Osteocyte (in vitro differentiated cells): ENCODE results near the gene ALS2CL. TPM values are rescaled to one million over a fixed set of nuclear protein-coding genes. Genes with fewer than 3 reads are reported as not detected.

Experiments
- DNase-seq: peaks from one replicate; pipeline ENCODE4 v3.0.0; 2021; ENCODE audit warnings: mixed read lengths; ENCODE audit not compliant: unreplicated experiment; ENCODE audit errors: extremely low spot score
- H3K27ac Mint-ChIP-seq: one replicate; pipeline ENCODE4 v1.8.0; 2021; ENCODE audit warnings: mild to moderate bottlenecking, mixed read lengths; ENCODE audit not compliant: unreplicated experiment
- H3K27me3 Mint-ChIP-seq: one replicate; pipeline ENCODE4 v1.8.0; 2021; ENCODE audit warnings: mixed read lengths; ENCODE audit not compliant: unreplicated experiment
- H3K36me3 Mint-ChIP-seq: one replicate; pipeline ENCODE4 v1.8.0; 2021; ENCODE audit warnings: mixed read lengths; ENCODE audit not compliant: unreplicated experiment
- H3K4me1 Mint-ChIP-seq: one replicate; pipeline ENCODE4 v1.8.0; 2021; ENCODE audit warnings: mixed read lengths; ENCODE audit not compliant: unreplicated experiment
- H3K4me3 Mint-ChIP-seq: one replicate; pipeline ENCODE4 v1.8.0; 2021; ENCODE audit warnings: mild to moderate bottlenecking, moderate library complexity, mixed read lengths; ENCODE audit not compliant: unreplicated experiment
- H3K9me3 Mint-ChIP-seq: one replicate; pipeline ENCODE4 v1.8.0; 2021; ENCODE audit warnings: mixed read lengths; ENCODE audit not compliant: unreplicated experiment
- CTCF ChIP-seq: fragments of 200-600 bp; sonication (generic); IDR thresholded peaks from 2 replicates; pipeline ENCODE4 v1.5.0; 2021; ENCODE audit warnings: antibody characterized with exemption, mild to moderate bottlenecking, moderate library complexity
- total RNA-seq: library from RNA; stranded (reverse); gene quantifications from 2 replicates; pipeline ENCODE4 v1.2.1, GENCODE V29; 2021

Gene ALS2CL
- total RNA-seq, 1 donor from 2014 or later = 0.99 TPM

- TF ChIP-seq CTCF = no peak
- Mint-ChIP-seq H3K27me3 (peaks cover 54% of the 10 kb centered on the region), H3K27ac (no peak overlapping the region), H3K9me3 (no peaks in the 10 kb centered on the region), H3K36me3 (no peaks in the 10 kb centered on the region), H3K4me3 (no peak overlapping the region), H3K4me1 (peaks cover 6% of the 10 kb centered on the region)
- no peak for DNase-seq
Observed at GRCh38 chr3:46619845-46620778, 73.4 kb downstream of the ALS2CL start.

Other genes with a start within 250 kb of the ALS2CL start
- not detected in 2 replicates for gene LTF, start 228.8 kb downstream of the ALS2CL start, total RNA-seq
- not detected in 2 replicates for gene RTP3, start 195.7 kb downstream of the ALS2CL start, total RNA-seq
- 1.2 and 1.5 TPM in 2 replicates for gene LRRC2, start 127.4 kb downstream of the ALS2CL start, total RNA-seq
- not detected in 2 replicates for gene FAM240A, start 81.2 kb downstream of the ALS2CL start, total RNA-seq
- not detected in 2 replicates for gene TMIE, start 7.7 kb upstream of the ALS2CL start, total RNA-seq
- gene PRSS50, start 24.2 kb upstream of the ALS2CL start, total RNA-seq = not detected in 2 replicates
- 1.6 and 3.0 TPM in 2 replicates for gene MYL3, start 169.8 kb upstream of the ALS2CL start, total RNA-seq
- gene PTH1R, start 184.0 kb upstream of the ALS2CL start, total RNA-seq = 12.9 and 15.4 TPM in 2 replicates